BE2C (cell line): ENCODE results near the gene GNAI3.

Source experiments
- DNase-seq: peaks from one replicate; pipeline ENCODE4 v3.0.0-alpha.2; 2020
- H3K27me3 ChIP-seq: fragments of 250-450 bp; sonication (Bioruptor Pico); 2 replicates; pipeline ENCODE4 v1.5.1; 2020; ENCODE audit warnings: mild to moderate bottlenecking
- H3K36me3 ChIP-seq: fragments of 250-450 bp; sonication (Bioruptor Pico); 2 replicates; pipeline ENCODE4 v1.5.1; 2020; ENCODE audit warnings: mild to moderate bottlenecking
- H3K4me1 ChIP-seq: fragments of 250-450 bp; sonication (Bioruptor Pico); 2 replicates; pipeline ENCODE4 v1.5.1; 2020
- H3K4me3 ChIP-seq: 2 replicates; pipeline ENCODE4 v1.5.1; 2011; ENCODE audit warnings: low read depth, low read length
- H3K9me3 ChIP-seq: fragments of 250-450 bp; sonication (Bioruptor Pico); 2 replicates; pipeline ENCODE4 v1.5.1; 2020
- TF ChIP-seq, protein P1 (sequence below): IDR thresholded peaks from 2 replicates; pipeline ENCODE4 v1.5.1; 2012; ENCODE audit warnings: mild to moderate bottlenecking, low read depth, low read length

GNAI3 gene

DNA sequence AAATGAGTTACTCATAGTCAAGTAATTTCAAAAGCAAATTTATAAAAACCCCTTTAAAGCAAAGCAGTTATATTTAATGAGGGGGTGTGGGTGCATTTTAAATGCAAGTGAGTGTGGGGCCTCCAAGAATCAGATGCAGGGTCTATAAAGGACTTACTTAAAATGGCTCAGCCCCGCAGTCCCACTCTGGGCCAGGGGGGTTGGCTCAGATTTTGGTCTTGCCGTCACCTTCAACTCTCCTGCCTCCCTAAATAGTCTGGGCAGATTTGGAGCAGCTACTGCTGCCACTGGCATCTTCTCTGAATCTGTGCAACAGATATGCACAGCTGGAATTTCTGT lies 87.4 kb downstream of the GNAI3 start:
- H3K36me3 ChIP-seq: peaks cover 14% of the 10 kb centered on the region
- TF ChIP-seq, protein P1, sequence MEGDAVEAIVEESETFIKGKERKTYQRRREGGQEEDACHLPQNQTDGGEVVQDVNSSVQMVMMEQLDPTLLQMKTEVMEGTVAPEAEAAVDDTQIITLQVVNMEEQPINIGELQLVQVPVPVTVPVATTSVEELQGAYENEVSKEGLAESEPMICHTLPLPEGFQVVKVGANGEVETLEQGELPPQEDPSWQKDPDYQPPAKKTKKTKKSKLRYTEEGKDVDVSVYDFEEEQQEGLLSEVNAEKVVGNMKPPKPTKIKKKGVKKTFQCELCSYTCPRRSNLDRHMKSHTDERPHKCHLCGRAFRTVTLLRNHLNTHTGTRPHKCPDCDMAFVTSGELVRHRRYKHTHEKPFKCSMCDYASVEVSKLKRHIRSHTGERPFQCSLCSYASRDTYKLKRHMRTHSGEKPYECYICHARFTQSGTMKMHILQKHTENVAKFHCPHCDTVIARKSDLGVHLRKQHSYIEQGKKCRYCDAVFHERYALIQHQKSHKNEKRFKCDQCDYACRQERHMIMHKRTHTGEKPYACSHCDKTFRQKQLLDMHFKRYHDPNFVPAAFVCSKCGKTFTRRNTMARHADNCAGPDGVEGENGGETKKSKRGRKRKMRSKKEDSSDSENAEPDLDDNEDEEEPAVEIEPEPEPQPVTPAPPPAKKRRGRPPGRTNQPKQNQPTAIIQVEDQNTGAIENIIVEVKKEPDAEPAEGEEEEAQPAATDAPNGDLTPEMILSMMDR: no peak
- H3K9me3 ChIP-seq: no peaks in the 10 kb centered on the region
- peaks cover 68% of the 10 kb centered on the region for H3K4me1 ChIP-seq
- no peak overlapping the region for H3K4me3 ChIP-seq
- DNase-seq: no peak
- H3K27me3 ChIP-seq: no peaks in the 10 kb centered on the region

DNA sequence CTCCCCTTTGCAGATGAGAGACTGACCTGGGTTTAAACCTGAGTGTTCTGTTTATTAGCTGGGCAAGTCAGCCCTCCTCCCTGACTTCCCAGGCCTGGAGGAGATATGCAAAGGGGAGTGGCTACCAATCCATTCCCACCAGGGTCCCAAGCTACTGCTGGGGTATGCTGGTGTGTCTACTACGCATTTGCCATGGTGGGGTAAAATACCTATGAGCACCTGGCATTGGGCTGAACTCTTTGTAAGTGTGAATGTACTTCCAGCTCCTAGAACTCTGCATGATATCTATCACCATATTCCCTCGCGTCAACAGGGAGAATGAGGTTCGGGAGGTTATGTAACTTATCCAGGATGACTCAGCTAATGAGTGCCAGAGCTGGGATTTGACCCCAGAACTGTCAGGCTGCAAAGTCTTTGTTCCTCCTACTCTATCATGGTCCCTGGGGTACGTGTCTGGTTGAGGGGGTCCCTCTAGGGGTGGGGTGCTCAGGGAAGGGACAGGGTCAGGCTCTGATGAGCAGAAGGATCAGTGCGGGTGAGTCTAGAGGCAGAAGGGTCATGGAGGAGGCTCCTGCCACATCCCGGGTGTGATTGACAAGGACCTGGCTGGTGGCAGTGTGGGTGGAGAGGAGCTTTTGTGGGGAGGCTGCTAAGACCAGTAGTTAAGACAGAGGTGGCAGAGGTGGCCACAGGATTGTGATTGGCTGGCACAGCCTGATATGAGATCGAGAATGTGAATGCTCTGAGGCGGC lies 88.0 kb downstream of the GNAI3 start:
- TF ChIP-seq, protein P1: no peak
- peaks cover 9% of the 10 kb centered on the region for H3K36me3 ChIP-seq
- no peak overlapping the region; the same call in 1 of the 2 replicates for H3K4me3 ChIP-seq
- H3K27me3 ChIP-seq: no peaks in the 10 kb centered on the region
- H3K9me3 ChIP-seq: no peaks in the 10 kb centered on the region
- peaks cover 63% of the 10 kb centered on the region for H3K4me1 ChIP-seq
- DNase-seq: peak; percentile 58

DNA sequence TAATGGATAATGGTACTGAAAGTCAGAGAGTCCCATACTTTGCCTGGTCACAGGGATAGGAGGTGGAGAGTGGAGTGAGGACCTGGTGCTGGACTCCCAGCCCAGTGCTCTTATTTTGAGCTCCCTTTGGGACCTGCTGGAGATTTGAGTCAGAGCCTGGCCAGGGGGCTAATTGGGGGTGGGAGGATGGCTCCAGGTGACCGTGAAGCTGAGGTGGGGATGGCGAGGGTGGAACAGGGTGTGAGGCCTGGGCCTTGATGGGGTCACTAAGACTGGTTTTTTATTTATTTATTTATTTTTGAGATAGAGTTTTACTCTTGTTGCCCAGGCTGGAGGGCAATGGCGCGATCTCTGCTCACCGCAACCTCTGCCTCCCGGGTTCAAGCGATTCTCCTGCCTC lies 89.0 kb downstream of the GNAI3 start:
- Histone ChIP-seq H3K9me3 (no peaks in the 10 kb centered on the region), H3K36me3 (no peaks in the 10 kb centered on the region), H3K27me3 (no peaks in the 10 kb centered on the region), H3K4me3 (no peak overlapping the region), H3K4me1 (peaks cover 52% of the 10 kb centered on the region)
- DNase-seq: no peak
- TF ChIP-seq, protein P1: no peak

DNA sequence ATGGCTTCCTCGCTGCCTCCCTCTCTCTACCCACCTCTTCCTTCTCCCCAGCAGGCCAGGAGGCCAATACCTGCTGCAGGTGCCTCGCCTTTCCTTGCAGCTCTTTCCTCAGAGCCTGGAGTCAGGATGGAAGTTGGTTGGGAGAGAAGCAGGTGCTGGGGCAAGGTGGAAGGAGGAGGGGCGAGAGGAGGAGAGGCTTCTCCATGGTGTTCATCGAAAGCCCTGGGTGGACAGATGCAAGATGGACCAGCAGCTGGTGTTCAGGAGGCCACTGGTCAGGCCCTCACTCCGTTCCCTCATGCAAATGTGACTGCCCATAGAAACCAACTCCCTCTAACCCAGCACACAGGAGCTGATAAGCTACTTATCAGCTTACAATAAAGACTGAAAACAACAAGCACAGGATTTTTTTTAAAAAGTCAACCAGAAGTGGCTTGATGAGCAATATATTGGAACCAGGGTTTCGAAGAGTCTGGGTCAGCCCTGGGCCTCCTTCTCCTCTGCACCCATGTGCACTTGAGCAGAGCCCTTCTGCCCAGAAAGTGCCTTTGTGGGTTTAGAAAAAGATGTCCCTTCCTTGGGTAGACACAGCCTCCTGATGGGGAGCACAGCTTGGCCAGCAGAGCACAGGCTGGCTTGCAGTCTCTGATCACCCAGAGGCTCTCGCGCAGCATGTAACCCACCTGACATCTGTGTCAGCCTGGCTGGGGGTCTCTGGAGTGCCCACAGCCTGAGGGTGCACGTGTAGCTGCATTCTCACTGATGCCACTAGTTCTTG lies 90.8 kb downstream of the GNAI3 start:
- no peak for DNase-seq
- Histone ChIP-seq H3K36me3 (no peaks in the 10 kb centered on the region), H3K4me3 (no peak overlapping the region), H3K27me3 (no peaks in the 10 kb centered on the region), H3K4me1 (peaks cover 41% of the 10 kb centered on the region), H3K9me3 (no peaks in the 10 kb centered on the region)
- TF ChIP-seq, protein P1: no peak

DNA sequence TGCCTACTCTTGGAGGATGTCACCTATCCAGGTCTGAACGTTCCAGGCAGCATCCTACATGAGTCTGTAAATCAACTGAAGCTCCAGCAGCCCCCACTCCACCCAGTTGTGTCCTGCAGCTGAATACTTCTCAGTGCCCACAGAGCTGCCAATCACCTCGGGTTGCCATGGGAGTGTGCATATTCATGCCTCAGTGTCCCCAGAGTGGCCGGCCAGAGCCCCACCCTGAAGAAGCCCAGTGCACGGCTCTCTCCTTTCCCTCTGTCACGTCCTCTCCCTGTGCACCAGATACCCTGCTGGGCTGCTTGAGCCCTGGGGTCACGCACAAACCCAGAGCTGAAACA lies 91.4 kb downstream of the GNAI3 start:
- H3K4me1 ChIP-seq: peaks cover 41% of the 10 kb centered on the region
- H3K9me3 ChIP-seq: no peaks in the 10 kb centered on the region
- TF ChIP-seq, protein P1: no peak
- H3K27me3 ChIP-seq: no peaks in the 10 kb centered on the region
- H3K4me3 ChIP-seq: no peak overlapping the region
- no peak for DNase-seq
- no peaks in the 10 kb centered on the region for H3K36me3 ChIP-seq
